Stomach (tissue), 9 donors: ENCODE data around the gene FERD3L. TPM values are rescaled to one million over a fixed set of nuclear protein-coding genes. Genes with fewer than 3 reads are reported as not detected.

ENCODE experiments used
- DNase-seq, 2 donors: peaks; one replicate each; pipeline versions ENCODE4 v3.0.0 to v3.0.0-alpha.2; 2013 to 2019
- H3K27ac ChIP-seq, 5 donors: fragments of 200-600 bp in 4 of 5; sonication (generic) in 4 of 5; one replicate each; pipeline ENCODE4 v1.5.1; 2013 to 2019; ENCODE audit warnings: mild to moderate bottlenecking in 1 of 5, moderate library complexity in 1 of 5
- H3K27me3 ChIP-seq, 3 donors: fragments of 200-600 bp; sonication (generic); one replicate each; pipeline ENCODE4 v1.5.1; 2017 to 2019; ENCODE audit warnings: mixed run types in 1 of 3
- H3K36me3 ChIP-seq, 4 donors: fragments of 200-600 bp; sonication (generic); 1 replicate in 3 of 4; 2 replicates in 1 of 4; pipeline ENCODE4 v1.5.1; 2016 to 2019
- H3K4me1 ChIP-seq, 4 donors: fragments of 200-600 bp; sonication (generic); one replicate each; pipeline ENCODE4 v1.5.1; 2016 to 2019
- H3K4me3 ChIP-seq, 4 donors: fragments of 200-600 bp; sonication (generic) in 3 of 4; one replicate each; pipeline ENCODE4 v1.5.1; 2016 to 2019; ENCODE audit warnings: mild to moderate bottlenecking in 1 of 4
- H3K9me3 ChIP-seq, 4 donors: fragments of 200-600 bp; sonication (generic); one replicate each; pipeline ENCODE4 v1.5.1; 2016 to 2019
- EP300 ChIP-seq: sonication (generic); formaldehyde crosslinking; IDR thresholded peaks from one replicate; pipeline ENCODE4 v1.6.1; 2017; ENCODE audit warnings: antibody characterized with exemption
- POLR2A ChIP-seq, 4 donors: fragments of 450-650 bp; IDR thresholded peaks; one replicate each; pipeline ENCODE4 v1.6.1; 2016; ENCODE audit warnings: antibody characterized with exemption in 4 of 4, control low read depth in 2 of 4, mild to moderate bottlenecking in 1 of 4, moderate library complexity in 1 of 4
- POLR2AphosphoS5 ChIP-seq, 3 donors: sonication (generic); formaldehyde crosslinking; IDR thresholded peaks; one replicate each; pipeline ENCODE4 v1.6.1; 2016; ENCODE audit warnings: antibody characterized with exemption in 3 of 3
- WGBS, 5 donors: extraction: QIAGEN DNeasy Blood & Tissue Kit in 3 of 5; methylation state at CpG; one replicate each; pipeline versions ENCODE4 v1.1.5 to v1.1.7; 2013 to 2018; 5-methylcytosine and 5-hydroxymethylcytosine counted together
- intact Hi-C: fragments of 100-400 bp; cut with DNase I; formaldehyde crosslinking; loops from one replicate; pipeline ENCODE4 v1.15.1; 2023; ENCODE audit warnings: low total_unique reads
- polyA plus RNA-seq, 3 donors: library from polyadenylated mRNA; stranded (reverse); fragments of 200-250 nt; gene quantifications; one replicate each; pipeline ENCODE4 v1.2.3, GENCODE V29; 2013
- total RNA-seq, 5 donors: library from RNA; depleted of rRNA; stranded (reverse); fragments of >200 nt; gene quantifications; one replicate each; pipeline versions ENCODE4 v1.1.0 to v1.2.3, GENCODE V29; 2014 to 2016
- TF ChIP-seq, protein P1 (sequence below), 7 experiments: fragments of 450-650 bp in 4 of 7; fragments of 200-600 bp in 3 of 7; sonication (generic) in 3 of 7; IDR thresholded peaks; one replicate each; pipeline ENCODE4 v1.5.1; 2016 to 2019; ENCODE audit warnings: antibody characterized with exemption in 7 of 7, control low read depth in 2 of 7, mild to moderate bottlenecking in 1 of 7
- donor health status: healthy with polysubstance abuse.
- donor health status: Bipolar disorder and iron deficiency.
- donor health status: healthy.

Gene FERD3L
- total and polyA plus RNA-seq, 8 donors: not detected

DNA sequence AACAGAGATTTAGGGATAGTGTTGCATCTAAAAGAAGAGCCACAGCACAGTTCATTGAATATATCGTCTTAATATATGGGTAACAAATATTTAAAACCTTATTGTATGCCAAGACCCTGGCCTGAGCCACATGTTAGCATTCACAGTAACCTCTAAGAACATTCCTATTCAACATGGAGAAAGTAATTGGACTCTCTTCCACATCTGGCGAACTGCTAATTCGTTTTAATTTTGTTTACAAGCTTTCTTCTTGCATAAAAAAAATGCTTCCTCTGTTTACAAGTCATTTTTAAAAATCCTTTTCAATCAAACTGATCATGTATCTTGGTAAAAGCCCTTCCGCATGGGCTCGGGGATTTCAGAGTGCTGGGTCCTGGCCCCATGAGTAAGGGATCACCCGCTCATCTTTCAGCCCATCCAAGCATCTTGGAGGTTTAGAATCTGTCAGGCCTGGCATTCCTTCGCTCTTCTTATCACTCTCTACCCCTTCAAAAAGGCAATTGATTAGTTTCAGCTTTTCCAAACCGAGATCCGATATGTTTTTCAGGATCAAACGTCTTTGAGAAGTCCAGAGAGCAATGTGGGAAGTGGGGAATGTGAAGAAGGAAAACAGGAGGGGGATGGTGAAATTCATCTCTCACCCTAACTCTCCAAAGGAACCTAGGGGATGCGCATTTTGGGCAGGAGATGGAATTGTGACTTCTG, 35.0 kb downstream of the FERD3L start:
- WGBS, 5 donors: 17 to 35% (median 22%) methylated on average over 11 of the region's 11 CpGs
- H3K36me3 ChIP-seq: no peaks in the 10 kb centered on the region
- no peak overlapping the region for H3K4me3 ChIP-seq
- peak overlapping the region in 1 of 5 donors; percentile 81 for H3K27ac ChIP-seq
- intact Hi-C loops: no loop called here
- TF ChIP-seq, protein P1, sequence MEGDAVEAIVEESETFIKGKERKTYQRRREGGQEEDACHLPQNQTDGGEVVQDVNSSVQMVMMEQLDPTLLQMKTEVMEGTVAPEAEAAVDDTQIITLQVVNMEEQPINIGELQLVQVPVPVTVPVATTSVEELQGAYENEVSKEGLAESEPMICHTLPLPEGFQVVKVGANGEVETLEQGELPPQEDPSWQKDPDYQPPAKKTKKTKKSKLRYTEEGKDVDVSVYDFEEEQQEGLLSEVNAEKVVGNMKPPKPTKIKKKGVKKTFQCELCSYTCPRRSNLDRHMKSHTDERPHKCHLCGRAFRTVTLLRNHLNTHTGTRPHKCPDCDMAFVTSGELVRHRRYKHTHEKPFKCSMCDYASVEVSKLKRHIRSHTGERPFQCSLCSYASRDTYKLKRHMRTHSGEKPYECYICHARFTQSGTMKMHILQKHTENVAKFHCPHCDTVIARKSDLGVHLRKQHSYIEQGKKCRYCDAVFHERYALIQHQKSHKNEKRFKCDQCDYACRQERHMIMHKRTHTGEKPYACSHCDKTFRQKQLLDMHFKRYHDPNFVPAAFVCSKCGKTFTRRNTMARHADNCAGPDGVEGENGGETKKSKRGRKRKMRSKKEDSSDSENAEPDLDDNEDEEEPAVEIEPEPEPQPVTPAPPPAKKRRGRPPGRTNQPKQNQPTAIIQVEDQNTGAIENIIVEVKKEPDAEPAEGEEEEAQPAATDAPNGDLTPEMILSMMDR (IDR thresholded peaks at IDR 0.05): no peak
- TF ChIP-seq POLR2A (IDR thresholded peaks at IDR 0.05): no peak
- H3K9me3 ChIP-seq: peaks cover 0 to 4% (median 0%) of the 10 kb centered on the region in 4 donors
- H3K27me3 ChIP-seq: peaks cover 7 to 100% (median 92%) of the 10 kb centered on the region in 3 donors
- no peak for DNase-seq
- peaks cover 4 to 37% (median 26%) of the 10 kb centered on the region in 4 donors for H3K4me1 ChIP-seq

DNA sequence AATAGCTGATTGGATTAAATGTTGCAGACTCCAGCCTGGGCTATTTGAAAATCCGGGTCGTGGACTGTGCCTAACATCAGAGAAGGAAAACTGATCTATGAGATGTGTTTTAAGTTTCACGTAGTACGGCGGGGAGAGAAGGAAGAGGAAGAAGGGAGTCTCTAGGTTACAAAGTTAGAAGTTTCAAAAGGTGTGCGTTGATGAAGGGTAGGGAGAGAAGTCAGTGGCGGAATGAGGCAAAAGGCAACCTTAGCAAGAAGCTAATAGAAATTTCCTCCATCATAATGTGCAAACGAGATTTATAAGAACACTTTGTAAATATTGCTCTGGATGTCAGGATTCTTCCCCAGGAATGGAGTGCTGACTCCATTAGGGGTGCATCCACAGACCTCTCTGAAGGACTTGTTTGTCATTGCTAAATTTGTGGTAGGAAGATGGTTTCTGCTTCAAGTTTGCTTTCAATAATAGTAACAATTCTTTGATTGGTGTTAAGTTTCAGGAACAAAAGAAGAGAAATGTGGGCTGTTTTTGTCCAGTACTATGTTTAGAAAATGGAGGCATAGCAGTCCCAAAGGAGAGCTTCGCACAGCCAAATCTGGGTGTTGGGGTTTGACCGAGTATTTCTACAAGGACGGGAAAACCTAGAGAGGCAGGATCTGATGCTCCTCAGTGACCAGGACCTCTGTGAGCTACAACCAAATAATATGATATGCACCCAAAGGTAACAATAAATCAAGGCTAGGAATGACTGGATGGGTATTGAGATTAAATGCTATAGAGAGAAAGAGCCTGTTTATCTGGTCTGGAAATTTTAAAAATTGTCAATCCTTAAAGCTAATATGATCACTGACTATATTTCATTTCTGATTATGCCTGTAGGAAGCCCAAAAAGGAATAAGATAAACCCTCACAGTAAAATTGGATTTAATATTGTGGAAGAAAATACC, 35.9 kb downstream of the FERD3L start:
- peak overlapping the region in 1 of 5 donors; percentile 81 for H3K27ac ChIP-seq

DNA sequence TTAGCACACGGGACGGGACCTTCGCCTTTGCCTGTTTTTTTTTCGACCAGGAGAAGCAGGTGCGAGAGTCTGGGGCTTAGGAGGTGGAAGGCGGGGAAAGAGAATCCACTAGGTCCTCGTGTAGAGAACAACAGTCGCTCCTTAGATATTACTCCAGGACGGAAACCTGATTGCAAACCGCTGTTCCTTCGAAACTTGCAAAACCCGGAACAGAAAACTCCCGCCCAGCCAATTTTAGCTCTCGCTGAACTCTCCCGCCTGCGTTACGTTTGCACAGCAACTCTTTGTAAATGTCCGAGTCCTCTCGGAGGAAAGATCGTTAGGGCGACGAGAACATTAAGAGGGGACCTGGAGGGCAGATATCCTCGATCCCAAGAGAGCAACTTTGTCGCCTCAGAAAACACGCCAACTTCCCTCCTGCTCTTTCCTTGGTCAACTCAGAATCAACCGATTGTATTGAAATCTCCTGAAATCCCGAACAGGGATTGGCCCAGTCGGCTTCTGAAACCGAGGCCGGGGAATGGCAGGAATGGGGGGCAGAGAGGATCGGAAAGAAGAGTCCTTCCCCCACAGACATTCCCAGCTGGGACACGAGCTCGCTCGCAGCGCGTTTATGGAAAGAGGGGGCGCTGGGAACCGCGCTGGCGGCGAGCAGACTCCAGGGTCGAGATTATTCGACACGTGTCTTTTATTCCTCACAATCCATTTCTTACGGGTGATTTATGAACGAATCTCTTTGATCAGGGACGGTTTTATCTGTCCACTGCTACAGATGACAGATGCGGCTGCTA, 37.7 kb downstream of the FERD3L start:
- H3K9me3 ChIP-seq: peaks cover 0 to 4% (median 0%) of the 10 kb centered on the region in 4 donors
- peak in 1 of 2 donors; percentile 77 for DNase-seq
- H3K27ac ChIP-seq: peak overlapping the region in 3 of 5 donors; percentile 55 to 81 (median 61)
- H3K27me3 ChIP-seq: peaks cover 4 to 99% (median 69%) of the 10 kb centered on the region in 3 donors
- no peaks in the 10 kb centered on the region for H3K36me3 ChIP-seq
- TF ChIP-seq EP300 (no peak), POLR2AphosphoS5 (IDR thresholded peaks at IDR 0.05) (no peak), POLR2A (IDR thresholded peaks at IDR 0.05) (no peak)
- TF ChIP-seq, protein P1 (IDR thresholded peaks at IDR 0.05): no peak
- peak overlapping the region; percentile 40 to 44 (median 42) for H3K4me3 ChIP-seq
- WGBS, 5 donors: 2 to 4% (median 4%) methylated on average over 37 to 48 of the region's 48 CpGs
- intact Hi-C loops: no loop called here
- H3K4me1 ChIP-seq: peaks cover 4 to 31% (median 25%) of the 10 kb centered on the region in 4 donors

More for the DNA sequence above, 35.9 kb downstream of the FERD3L start:
- Histone ChIP-seq H3K4me1 (peaks cover 4 to 31% (median 26%) of the 10 kb centered on the region in 4 donors), H3K9me3 (peaks cover 0 to 4% (median 0%) of the 10 kb centered on the region in 4 donors), H3K27me3 (peaks cover 7 to 100% (median 83%) of the 10 kb centered on the region in 3 donors), H3K36me3 (no peaks in the 10 kb centered on the region), H3K4me3 (no peak overlapping the region)
- no peak for TF ChIP-seq POLR2A (IDR thresholded peaks at IDR 0.05)
- TF ChIP-seq EP300: no peak
- TF ChIP-seq, protein P1 (IDR thresholded peaks at IDR 0.05): no peak
- TF ChIP-seq POLR2AphosphoS5 (IDR thresholded peaks at IDR 0.05): no peak
- 25 to 58% (median 28%) methylated on average over 11 of the region's 11 CpGs for WGBS, 5 donors
- intact Hi-C loops: no loop called here
- DNase-seq: no peak

DNA sequence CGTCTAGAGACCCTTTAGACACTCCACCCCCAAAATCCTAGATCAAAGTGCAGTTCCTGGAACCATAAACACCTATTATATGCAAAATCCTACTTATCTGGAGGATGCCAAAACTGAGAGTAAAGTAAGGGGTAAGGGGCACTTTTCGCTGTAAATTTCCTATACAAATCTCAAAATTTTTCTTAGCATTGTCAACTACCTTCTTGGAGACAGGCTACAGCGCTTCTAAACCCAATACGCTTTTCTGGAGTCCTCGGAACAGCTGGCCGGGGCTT, 38.2 kb downstream of the FERD3L start:
- Histone ChIP-seq H3K9me3 (peaks cover 0 to 4% (median 0%) of the 10 kb centered on the region in 4 donors), H3K36me3 (no peaks in the 10 kb centered on the region), H3K27ac (peak overlapping the region in 3 of 5 donors; percentile 55 to 81 (median 61)), H3K4me1 (peaks cover 4 to 26% (median 22%) of the 10 kb centered on the region in 4 donors), H3K27me3 (peaks cover 0 to 99% (median 63%) of the 10 kb centered on the region in 3 donors), H3K4me3 (peak overlapping the region; percentile 40 to 44 (median 42))
- no peak for DNase-seq
- 1 to 8% (median 5%) methylated on average over 6 of the region's 6 CpGs for WGBS, 5 donors
- no peak for TF ChIP-seq EP300
- TF ChIP-seq, protein P1 (IDR thresholded peaks at IDR 0.05): no peak
- no peak for TF ChIP-seq POLR2AphosphoS5 (IDR thresholded peaks at IDR 0.05)
- no peak for TF ChIP-seq POLR2A (IDR thresholded peaks at IDR 0.05)
- intact Hi-C loops: no loop called here
